HS-27A (cell line): Measurements from ENCODE around the gene MOB3A.

Experiments used
- DNase-seq: peaks from one replicate; pipeline ENCODE4 v3.0.0-alpha.2; 2012; ENCODE audit warnings: low read depth, missing footprints

Gene MOB3A

GRCh38 chr19:2123682-2124387, 27.7 kb upstream of the MOB3A start:
- DNase-seq = no peak

GRCh38 chr19:2122982-2123381, 26.9 kb upstream of the MOB3A start:
- no peak for DNase-seq

- no peak for DNase-seq
Measured at GRCh38 chr19:2122251-2122650, 26.1 kb upstream of the MOB3A start.

DNA sequence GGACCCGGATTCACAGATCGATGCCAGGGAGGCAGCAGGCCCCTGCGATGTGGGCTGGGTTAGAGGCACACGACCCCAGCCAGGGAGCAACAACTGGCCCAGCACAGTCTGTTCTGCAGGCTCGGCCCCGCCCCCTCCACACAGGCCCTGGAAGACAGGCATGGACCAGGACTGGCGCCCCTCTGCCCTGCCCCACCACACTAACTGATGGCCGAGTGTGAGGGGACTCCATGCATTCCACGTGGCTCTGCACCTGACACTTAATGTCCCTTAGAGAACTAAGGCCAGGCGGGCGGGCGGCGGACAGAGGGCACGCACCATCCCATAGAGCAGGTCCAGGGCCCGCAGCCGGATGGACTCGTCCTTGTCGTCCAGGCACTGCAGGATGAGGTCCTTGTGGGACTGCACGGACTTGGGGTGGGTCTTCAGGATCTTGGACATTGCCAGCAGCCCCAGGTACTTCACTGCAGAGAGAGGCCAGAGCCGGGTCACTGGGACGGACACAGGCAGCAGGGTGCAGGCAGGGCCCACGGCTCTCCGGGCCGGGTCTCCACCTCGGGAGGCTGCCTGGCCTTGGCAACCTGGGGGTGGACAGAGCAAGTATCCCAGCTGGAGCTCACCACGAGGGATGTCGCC, 25.4 kb upstream of the MOB3A start:
- DNase-seq = no peak

- no peak for DNase-seq
Measured at GRCh38 chr19:2120821-2121220, 24.7 kb upstream of the MOB3A start.

GRCh38 chr19:2119921-2120785, 24.0 kb upstream of the MOB3A start:
- no peak for DNase-seq

GRCh38 chr19:2118438-2118837, 22.3 kb upstream of the MOB3A start:
- DNase-seq = no peak

- DNase-seq = no peak
Measured at GRCh38 chr19:2117215-2117960, 21.3 kb upstream of the MOB3A start.

DNA sequence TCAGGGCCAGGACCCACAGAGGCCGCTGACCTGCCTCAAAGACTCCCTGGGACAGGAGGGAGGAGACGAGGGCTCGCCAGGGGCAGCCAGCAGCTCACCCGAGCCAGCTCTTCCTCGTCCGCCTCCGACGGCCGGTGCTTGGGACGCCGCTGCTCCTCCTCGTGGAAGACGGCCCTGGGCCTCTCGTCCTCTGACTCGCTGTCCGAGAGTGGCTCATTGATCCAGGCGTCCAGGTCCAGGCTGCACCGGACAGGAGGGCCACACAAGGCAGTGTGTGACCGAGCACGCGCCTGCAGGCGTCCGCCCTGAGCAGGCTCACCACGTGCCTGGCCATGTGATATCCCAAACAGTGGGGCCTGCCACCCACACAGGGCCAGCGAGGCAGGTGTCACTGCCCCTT, 20.4 kb upstream of the MOB3A start:
- DNase-seq = no peak

DNA sequence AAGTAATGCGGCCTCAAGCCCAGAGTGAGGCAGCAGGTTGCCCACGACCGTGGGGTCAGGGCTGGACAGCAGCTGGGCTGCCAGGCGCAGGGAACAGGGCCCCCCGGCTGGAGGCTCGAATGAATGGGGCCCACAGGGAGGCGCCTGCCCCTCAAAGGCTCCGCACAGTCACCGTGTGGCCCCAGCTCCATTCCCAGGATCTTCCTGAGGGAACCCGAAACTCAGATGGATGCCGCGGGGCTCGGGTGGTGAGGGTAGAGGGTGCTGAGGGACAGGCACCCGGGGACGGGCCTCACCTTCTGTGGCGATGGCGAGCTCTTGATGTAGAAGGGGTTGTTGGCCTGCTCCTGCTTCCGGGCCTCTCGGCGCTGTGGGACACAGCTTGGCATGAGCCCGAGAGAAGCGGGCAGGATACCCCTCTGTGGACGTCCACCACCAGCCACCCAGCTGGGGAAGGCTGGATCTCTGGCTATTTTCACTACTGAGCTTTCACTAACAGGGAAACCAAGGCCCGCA, 19.8 kb upstream of the MOB3A start:
- DNase-seq = no peak

GRCh38 chr19:2115324-2115723, 19.2 kb upstream of the MOB3A start:
- no peak for DNase-seq

- DNase-seq = no peak
Measured at GRCh38 chr19:2114821-2115220, 18.7 kb upstream of the MOB3A start.

- DNase-seq = no peak
Measured at GRCh38 chr19:2114218-2114617, 18.1 kb upstream of the MOB3A start.

DNA sequence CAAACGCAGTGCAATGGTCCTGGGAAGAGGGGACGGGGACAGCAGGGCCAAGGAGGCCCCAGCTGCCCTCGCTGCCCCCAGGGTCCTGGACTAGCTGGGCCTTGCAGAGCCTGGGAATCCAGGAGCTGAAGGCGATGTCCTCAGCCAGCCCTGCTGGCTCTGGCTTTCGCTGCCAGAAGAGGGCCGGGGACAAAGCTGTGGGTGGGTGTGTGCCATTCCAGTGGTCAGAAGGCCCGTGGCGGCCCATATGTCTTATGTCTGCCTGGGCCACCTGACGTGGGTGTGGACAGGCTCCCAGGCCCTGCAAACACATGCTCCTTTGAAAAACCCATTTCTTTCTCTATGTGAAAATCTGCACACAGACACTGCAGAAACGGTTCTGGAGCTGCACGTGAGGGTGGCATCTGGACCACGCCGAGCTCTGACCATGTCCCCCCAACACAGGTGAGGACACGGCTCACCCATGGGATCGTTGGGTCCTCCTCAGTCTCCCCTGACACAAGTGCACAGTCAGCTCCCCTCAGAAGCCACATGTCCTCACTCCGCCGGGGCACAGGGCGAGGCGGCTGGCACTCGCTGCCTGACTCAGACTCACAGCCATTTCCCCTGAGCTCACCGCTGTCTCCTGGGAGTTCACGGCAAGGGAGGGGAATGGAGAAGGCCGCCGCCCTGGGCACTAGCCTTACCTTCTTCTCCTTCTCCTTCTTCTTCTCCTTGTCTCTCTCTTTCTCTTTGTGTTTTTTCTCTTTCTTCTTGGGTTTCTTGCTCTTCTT, 17.5 kb upstream of the MOB3A start:
- no peak for DNase-seq

GRCh38 chr19:2112516-2113320, 16.6 kb upstream of the MOB3A start:
- DNase-seq = no peak

DNA sequence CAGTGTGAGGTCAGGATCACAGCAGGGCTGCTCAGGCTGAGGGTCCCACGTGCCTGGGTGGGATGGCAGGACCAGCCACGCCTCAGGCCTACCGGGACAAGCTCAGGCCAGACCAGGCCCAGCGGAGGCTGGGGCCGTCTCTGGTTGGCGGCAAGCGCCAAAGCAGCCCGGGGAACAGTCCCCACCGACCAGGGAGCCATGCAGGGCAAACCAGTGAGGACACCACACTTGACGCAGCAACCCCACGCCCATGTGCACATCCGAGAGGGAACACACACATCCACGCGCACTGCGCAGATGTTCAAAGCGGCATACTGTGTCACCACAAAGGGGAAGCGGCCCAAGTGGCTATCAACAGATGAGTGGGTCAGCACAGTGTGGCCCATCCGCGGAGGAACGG, 15.8 kb upstream of the MOB3A start:
- no peak for DNase-seq

DNA sequence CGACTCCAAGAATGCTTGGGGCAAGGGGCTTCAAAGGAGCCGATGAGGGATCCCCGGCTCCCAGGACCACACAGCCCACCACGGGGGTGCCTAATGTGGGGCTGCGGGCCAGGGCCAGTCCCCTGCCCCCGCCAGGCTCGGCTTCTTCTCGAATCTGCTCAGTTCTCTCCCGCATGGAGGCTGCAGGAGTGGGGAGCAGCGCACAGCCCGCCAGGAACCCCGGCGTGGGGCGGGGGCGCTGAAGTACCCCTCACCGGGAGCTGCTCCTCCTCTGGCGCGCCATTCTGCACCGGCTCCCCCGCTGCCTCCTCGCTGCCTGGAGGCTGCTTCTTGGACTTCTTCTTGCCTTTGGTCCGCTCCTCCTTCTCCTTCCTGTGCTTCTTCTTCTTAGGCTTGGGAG, 15.3 kb upstream of the MOB3A start:
- DNase-seq = no peak

DNA sequence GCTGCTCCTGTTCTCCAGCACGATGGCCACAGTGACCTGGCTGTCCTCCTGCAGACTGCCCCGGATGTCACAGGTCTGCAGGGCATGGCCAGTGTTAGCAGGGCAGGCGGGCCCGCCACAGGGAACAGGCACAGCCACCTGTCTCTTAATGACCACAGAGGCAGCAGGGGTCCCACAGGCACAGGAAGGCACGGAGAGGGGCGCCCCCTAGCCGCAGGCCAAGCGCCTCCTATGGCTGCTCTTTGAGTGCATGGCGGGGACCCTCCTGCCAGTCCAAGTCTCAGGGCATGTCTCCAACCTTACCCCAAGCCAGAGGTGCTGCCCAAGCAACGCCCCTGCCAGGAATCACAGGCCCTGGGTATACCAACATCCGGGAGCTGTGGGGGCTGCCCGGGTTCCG, 14.7 kb upstream of the MOB3A start:
- DNase-seq = no peak

DNA sequence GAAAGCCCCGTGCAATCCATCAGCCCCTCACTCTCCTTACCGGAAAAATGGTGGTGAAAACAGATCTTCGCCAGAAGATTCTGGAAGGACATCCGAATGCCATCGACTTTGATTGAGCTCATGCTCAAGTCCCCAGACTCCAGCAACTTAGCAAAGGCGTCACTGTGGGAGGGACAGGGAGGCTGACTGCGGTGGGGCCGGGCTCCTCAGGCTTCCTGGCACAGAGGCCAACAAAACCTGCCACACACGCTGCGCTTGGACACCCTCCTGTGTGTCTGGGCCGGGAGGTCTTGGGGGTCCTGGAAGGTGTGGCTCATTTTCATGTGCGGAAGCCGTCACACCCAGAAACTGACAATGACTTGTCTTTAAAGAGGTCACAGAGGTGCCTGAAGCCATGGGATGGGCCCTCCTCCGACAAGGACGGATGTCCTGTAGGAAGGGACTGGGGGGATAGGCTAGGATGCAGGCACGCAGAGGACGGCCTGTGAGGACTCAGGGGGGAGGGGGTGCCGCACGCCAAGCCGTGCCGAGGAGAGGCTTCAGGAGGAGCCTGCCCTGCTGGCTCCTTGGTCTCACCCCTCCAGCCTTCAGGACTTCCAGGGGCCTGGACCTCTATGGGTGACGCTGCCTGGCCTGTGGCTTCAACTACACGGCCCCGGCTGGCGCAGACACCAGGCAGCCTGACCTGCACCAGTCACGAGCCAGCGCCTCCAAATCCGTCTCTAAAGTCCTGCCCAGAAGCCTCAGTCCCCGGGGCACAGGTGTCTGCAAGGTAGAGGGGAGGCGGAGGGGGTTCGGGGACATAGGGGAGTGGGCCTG, 13.1 kb upstream of the MOB3A start:
- no peak for DNase-seq
